Neural cell (in vitro differentiated cells): ENCODE results near the gene OAS3. TPM values are rescaled to one million over a fixed set of nuclear protein-coding genes. Genes with fewer than 3 reads are reported as not detected.

Source experiments
- H2AFZ ChIP-seq: fragments of 200-600, 300-800 bp; sonication (generic), shearing (Covaris generic); 2 replicates; pipeline ENCODE4 v1.6.0; 2014; ENCODE audit warnings: low read depth, mild to moderate bottlenecking, antibody characterized with exemption, low read length, moderate library complexity
- H3F3A ChIP-seq: fragments of 200-600 bp; shearing (Covaris generic); 2 replicates; pipeline ENCODE4 v1.6.1; 2016; ENCODE audit warnings: mild to moderate bottlenecking, moderate library complexity, mixed read lengths, antibody characterized with exemption, low read length; ENCODE audit not compliant: insufficient read depth, poor library complexity, severe bottlenecking
- H3K27ac ChIP-seq: fragments of 200-600, 300-800 bp; sonication (generic), shearing (Covaris generic); 2 replicates; pipeline ENCODE4 v1.5.1; 2014; ENCODE audit warnings: mild to moderate bottlenecking, low read length, moderate library complexity
- H3K27me3 ChIP-seq: fragments of 300-800, 200-600 bp; sonication (generic), shearing (Covaris generic); 2 replicates; pipeline ENCODE4 v1.6.0; 2014; ENCODE audit warnings: mild to moderate bottlenecking, low read depth, low read length, moderate library complexity; ENCODE audit not compliant: insufficient read depth
- H3K36me3 ChIP-seq: fragments of 300-800, 200-600 bp; sonication (generic), shearing (Covaris generic); 2 replicates; pipeline ENCODE4 v1.5.1; 2014; ENCODE audit warnings: mild to moderate bottlenecking, antibody characterized with exemption, low read length, moderate library complexity; ENCODE audit not compliant: insufficient read depth
- H3K4me2 ChIP-seq: fragments of 300-800, 200-600 bp; sonication (generic), shearing (Covaris generic); 2 replicates; pipeline ENCODE4 v1.6.0; 2014; ENCODE audit warnings: mild to moderate bottlenecking, low read length
- H3K4me3 ChIP-seq: fragments of 300-800, 200-600 bp; sonication (generic), shearing (Covaris generic); 2 replicates; pipeline ENCODE4 v1.5.1; 2014; ENCODE audit warnings: mild to moderate bottlenecking, low read length, moderate library complexity
- H3K79me2 ChIP-seq: fragments of 200-600 bp; shearing (Covaris generic); replicated peaks from 2 replicates; pipeline ENCODE4 v1.6.0; 2014; ENCODE audit warnings: mild to moderate bottlenecking, low read length, moderate library complexity; ENCODE audit not compliant: insufficient read depth
- H3K9ac ChIP-seq: fragments of 300-800, 200-600 bp; sonication (generic), shearing (Covaris generic); 2 replicates; pipeline ENCODE4 v1.6.1; 2016; ENCODE audit warnings: mild to moderate bottlenecking, low read length, mixed read lengths
- H3K9me2 ChIP-seq: fragments of 200-600 bp; shearing (Covaris generic); 2 replicates; pipeline ENCODE4 v1.6.1; 2016; ENCODE audit warnings: mild to moderate bottlenecking, low read length, mixed read lengths; ENCODE audit not compliant: insufficient read depth
- H3K9me3 ChIP-seq: fragments of 200-600, 300-800 bp; sonication (generic), shearing (Covaris generic); 2 replicates; pipeline ENCODE4 v1.6.1; 2016; ENCODE audit warnings: mild to moderate bottlenecking, mixed run types, low read length, moderate library complexity, mixed read lengths
- H4K20me1 ChIP-seq: fragments of 200-600 bp; shearing (Covaris generic); 2 replicates; pipeline ENCODE4 v1.6.1; 2016; ENCODE audit warnings: mild to moderate bottlenecking, mixed run types; ENCODE audit not compliant: insufficient read depth
- EP300 ChIP-seq: fragments of 450-650 bp; conservative IDR thresholded peaks from 2 replicates; pipeline ENCODE4 v1.6.1; 2014; ENCODE audit warnings: antibody characterized with exemption, mild to moderate bottlenecking, moderate library complexity; ENCODE audit not compliant: poor library complexity, severe bottlenecking
- EZH2 ChIP-seq: fragments of 200-600, 300-800 bp; shearing (Covaris generic), sonication (generic); IDR thresholded peaks from 2 replicates; pipeline ENCODE4 v1.6.1; 2014; ENCODE audit warnings: antibody characterized with exemption, low read length, borderline replicate concordance, mild to moderate bottlenecking; ENCODE audit not compliant: insufficient read depth, poor library complexity, severe bottlenecking
- MXI1 ChIP-seq: fragments of 450-650 bp; conservative IDR thresholded peaks from 2 replicates; pipeline ENCODE4 v1.6.1; 2014; ENCODE audit warnings: antibody characterized with exemption, mild to moderate bottlenecking; ENCODE audit not compliant: poor library complexity, severe bottlenecking
- POLR2AphosphoS5 ChIP-seq: IDR thresholded peaks from 2 replicates; pipeline ENCODE4 v1.6.1; 2012
- RAD21 ChIP-seq: fragments of 450-650 bp; conservative IDR thresholded peaks from 2 replicates; pipeline ENCODE4 v1.6.1; 2014; ENCODE audit warnings: antibody characterized with exemption, mild to moderate bottlenecking, moderate library complexity
- SMC3 ChIP-seq: fragments of 450-650 bp; conservative IDR thresholded peaks from 2 replicates; pipeline ENCODE4 v1.6.1; 2014; ENCODE audit warnings: antibody characterized with exemption, mild to moderate bottlenecking, moderate library complexity; ENCODE audit not compliant: poor library complexity
- TAF1 ChIP-seq: IDR thresholded peaks from 2 replicates; pipeline ENCODE4 v1.6.1; 2012; ENCODE audit warnings: low read depth
- polyA plus RNA-seq: library from polyadenylated mRNA; depleted of rRNA; stranded (reverse); fragments of >200 nt; gene quantifications from 2 replicates; pipeline ENCODE4 v1.2.3, GENCODE V29; 2014
- TF ChIP-seq, protein P1 (sequence below): IDR thresholded peaks from 2 replicates; pipeline ENCODE4 v1.6.1; 2012; ENCODE audit warnings: borderline replicate concordance
- TF ChIP-seq, protein P2 (sequence below): fragments of 450-650 bp; IDR thresholded peaks from 2 replicates; pipeline ENCODE4 v1.5.1; 2014; ENCODE audit warnings: antibody characterized with exemption, mild to moderate bottlenecking, moderate library complexity; ENCODE audit not compliant: poor library complexity, severe bottlenecking

OAS3 gene
- polyA plus RNA-seq, 1 donor from 2014 or later = not detected

DNA sequence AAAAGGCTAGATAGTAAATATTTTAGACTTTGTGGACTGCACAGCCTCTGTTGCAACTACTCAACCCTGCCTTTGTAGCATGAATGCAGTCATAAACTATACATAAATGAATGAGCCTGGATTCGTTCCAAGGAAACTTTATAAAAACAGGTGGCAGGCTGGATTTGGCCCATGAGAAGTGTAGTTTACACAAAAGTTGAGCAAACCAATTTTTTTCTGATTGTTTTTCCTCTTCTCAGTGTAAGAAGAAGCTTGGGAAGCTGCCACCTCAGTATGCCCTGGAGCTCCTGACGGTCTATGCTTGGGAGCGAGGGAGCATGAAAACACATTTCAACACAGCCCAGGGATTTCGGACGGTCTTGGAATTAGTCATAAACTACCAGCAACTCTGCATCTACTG is 22.0 kb upstream of the OAS3 start:
- Histone ChIP-seq H4K20me1 (no peaks in the 10 kb centered on the region), H3K27me3 (no peaks in the 10 kb centered on the region), H3K9me3 (no peaks in the 10 kb centered on the region), H3K79me2 (no peaks in the 10 kb centered on the region), H3K4me3 (no peak overlapping the region), H3K36me3 (no peaks in the 10 kb centered on the region), H3K9ac (no peak overlapping the region), H3K4me2 (no peak overlapping the region), H3K9me2 (no peaks in the 10 kb centered on the region), H3F3A (no peaks in the 10 kb centered on the region), H3K27ac (no peak overlapping the region), H2AFZ (no peak overlapping the region)
- TF ChIP-seq SMC3 = no peak
- TF ChIP-seq RAD21 = no peak
- TF ChIP-seq EP300 = no peak

DNA sequence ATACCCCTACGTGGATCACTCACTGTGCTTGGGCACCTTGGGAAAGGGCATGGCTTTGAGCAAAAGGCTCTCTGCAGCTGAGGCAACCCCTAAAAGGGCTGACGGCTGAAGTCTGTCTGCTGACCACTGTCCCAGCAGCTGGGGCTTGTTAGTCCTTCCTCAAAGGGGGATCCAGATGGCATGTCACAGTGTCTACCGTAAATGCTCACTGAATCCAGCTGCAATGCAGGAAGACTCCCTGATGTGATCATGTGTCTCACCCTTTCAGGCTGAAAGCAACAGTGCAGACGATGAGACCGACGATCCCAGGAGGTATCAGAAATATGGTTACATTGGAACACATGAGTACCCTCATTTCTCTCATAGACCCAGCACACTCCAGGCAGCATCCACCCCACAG is 19.2 kb upstream of the OAS3 start:
- Histone ChIP-seq H3K4me2 (no peak overlapping the region), H3K9me2 (no peaks in the 10 kb centered on the region), H3K27me3 (no peaks in the 10 kb centered on the region), H2AFZ (no peak overlapping the region), H3K9ac (no peak overlapping the region), H3K4me3 (no peak overlapping the region), H3F3A (no peaks in the 10 kb centered on the region), H3K79me2 (no peaks in the 10 kb centered on the region), H4K20me1 (no peaks in the 10 kb centered on the region), H3K36me3 (no peaks in the 10 kb centered on the region), H3K9me3 (no peaks in the 10 kb centered on the region), H3K27ac (no peak overlapping the region)
- TF ChIP-seq EZH2 (no peak), MXI1 (no peak), TAF1 (no peak), EP300 (no peak), POLR2AphosphoS5 (no peak), RAD21 (no peak), SMC3 (no peak)
- TF ChIP-seq, protein P1, sequence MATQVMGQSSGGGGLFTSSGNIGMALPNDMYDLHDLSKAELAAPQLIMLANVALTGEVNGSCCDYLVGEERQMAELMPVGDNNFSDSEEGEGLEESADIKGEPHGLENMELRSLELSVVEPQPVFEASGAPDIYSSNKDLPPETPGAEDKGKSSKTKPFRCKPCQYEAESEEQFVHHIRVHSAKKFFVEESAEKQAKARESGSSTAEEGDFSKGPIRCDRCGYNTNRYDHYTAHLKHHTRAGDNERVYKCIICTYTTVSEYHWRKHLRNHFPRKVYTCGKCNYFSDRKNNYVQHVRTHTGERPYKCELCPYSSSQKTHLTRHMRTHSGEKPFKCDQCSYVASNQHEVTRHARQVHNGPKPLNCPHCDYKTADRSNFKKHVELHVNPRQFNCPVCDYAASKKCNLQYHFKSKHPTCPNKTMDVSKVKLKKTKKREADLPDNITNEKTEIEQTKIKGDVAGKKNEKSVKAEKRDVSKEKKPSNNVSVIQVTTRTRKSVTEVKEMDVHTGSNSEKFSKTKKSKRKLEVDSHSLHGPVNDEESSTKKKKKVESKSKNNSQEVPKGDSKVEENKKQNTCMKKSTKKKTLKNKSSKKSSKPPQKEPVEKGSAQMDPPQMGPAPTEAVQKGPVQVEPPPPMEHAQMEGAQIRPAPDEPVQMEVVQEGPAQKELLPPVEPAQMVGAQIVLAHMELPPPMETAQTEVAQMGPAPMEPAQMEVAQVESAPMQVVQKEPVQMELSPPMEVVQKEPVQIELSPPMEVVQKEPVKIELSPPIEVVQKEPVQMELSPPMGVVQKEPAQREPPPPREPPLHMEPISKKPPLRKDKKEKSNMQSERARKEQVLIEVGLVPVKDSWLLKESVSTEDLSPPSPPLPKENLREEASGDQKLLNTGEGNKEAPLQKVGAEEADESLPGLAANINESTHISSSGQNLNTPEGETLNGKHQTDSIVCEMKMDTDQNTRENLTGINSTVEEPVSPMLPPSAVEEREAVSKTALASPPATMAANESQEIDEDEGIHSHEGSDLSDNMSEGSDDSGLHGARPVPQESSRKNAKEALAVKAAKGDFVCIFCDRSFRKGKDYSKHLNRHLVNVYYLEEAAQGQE = no peak
- TF ChIP-seq, protein P2, sequence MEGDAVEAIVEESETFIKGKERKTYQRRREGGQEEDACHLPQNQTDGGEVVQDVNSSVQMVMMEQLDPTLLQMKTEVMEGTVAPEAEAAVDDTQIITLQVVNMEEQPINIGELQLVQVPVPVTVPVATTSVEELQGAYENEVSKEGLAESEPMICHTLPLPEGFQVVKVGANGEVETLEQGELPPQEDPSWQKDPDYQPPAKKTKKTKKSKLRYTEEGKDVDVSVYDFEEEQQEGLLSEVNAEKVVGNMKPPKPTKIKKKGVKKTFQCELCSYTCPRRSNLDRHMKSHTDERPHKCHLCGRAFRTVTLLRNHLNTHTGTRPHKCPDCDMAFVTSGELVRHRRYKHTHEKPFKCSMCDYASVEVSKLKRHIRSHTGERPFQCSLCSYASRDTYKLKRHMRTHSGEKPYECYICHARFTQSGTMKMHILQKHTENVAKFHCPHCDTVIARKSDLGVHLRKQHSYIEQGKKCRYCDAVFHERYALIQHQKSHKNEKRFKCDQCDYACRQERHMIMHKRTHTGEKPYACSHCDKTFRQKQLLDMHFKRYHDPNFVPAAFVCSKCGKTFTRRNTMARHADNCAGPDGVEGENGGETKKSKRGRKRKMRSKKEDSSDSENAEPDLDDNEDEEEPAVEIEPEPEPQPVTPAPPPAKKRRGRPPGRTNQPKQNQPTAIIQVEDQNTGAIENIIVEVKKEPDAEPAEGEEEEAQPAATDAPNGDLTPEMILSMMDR = no peak

GRCh38 chr12:112924986-112925385 is 13.3 kb upstream of the OAS3 start:
- H3K9ac ChIP-seq = no peak overlapping the region
- no peak overlapping the region for H3K27ac ChIP-seq
- H4K20me1 ChIP-seq = no peaks in the 10 kb centered on the region
- no peak overlapping the region for H3K4me3 ChIP-seq
- no peaks in the 10 kb centered on the region for H3K36me3 ChIP-seq
- TF ChIP-seq MXI1 = no peak
- no peak for TF ChIP-seq SMC3
- no peak for TF ChIP-seq RAD21
- no peak for TF ChIP-seq EP300
- TF ChIP-seq, protein P2 = no peak
- TF ChIP-seq, protein P1 = no peak
- TF ChIP-seq POLR2AphosphoS5 = no peak
- no peak for TF ChIP-seq TAF1
- no peaks in the 10 kb centered on the region for H3K27me3 ChIP-seq
- H2AFZ ChIP-seq = no peak overlapping the region
- no peaks in the 10 kb centered on the region for H3K79me2 ChIP-seq
- H3K4me2 ChIP-seq = no peak overlapping the region
- H3F3A ChIP-seq = no peaks in the 10 kb centered on the region
- no peaks in the 10 kb centered on the region for H3K9me2 ChIP-seq
- H3K9me3 ChIP-seq = no peaks in the 10 kb centered on the region
